22Rv1 (cell line): ENCODE measurements around the gene TTLL10.

ENCODE experiments used
- H3K27ac ChIP-seq: fragments of 450-650 bp; 2 replicates; pipeline ENCODE4 v1.5.1; 2017
- CTCF ChIP-seq: fragments of 450-650 bp; IDR thresholded peaks from 2 replicates; pipeline ENCODE4 v1.5.1; 2017; ENCODE audit warnings: mild to moderate bottlenecking
- ZFX ChIP-seq: fragments of 450-650 bp; IDR thresholded peaks from 2 replicates; pipeline ENCODE4 v1.6.1; 2017; ENCODE audit warnings: antibody characterized with exemption, borderline replicate concordance

TTLL10 gene, protein sequence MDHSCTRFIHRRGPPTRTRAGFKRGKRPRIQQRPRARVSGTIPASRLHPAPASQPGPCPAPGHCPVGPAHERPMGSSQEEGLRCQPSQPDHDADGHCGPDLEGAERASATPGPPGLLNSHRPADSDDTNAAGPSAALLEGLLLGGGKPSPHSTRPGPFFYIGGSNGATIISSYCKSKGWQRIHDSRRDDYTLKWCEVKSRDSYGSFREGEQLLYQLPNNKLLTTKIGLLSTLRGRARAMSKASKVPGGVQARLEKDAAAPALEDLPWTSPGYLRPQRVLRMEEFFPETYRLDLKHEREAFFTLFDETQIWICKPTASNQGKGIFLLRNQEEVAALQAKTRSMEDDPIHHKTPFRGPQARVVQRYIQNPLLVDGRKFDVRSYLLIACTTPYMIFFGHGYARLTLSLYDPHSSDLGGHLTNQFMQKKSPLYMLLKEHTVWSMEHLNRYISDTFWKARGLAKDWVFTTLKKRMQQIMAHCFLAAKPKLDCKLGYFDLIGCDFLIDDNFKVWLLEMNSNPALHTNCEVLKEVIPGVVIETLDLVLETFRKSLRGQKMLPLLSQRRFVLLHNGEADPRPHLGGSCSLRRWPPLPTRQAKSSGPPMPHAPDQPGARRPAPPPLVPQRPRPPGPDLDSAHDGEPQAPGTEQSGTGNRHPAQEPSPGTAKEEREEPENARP

DNA sequence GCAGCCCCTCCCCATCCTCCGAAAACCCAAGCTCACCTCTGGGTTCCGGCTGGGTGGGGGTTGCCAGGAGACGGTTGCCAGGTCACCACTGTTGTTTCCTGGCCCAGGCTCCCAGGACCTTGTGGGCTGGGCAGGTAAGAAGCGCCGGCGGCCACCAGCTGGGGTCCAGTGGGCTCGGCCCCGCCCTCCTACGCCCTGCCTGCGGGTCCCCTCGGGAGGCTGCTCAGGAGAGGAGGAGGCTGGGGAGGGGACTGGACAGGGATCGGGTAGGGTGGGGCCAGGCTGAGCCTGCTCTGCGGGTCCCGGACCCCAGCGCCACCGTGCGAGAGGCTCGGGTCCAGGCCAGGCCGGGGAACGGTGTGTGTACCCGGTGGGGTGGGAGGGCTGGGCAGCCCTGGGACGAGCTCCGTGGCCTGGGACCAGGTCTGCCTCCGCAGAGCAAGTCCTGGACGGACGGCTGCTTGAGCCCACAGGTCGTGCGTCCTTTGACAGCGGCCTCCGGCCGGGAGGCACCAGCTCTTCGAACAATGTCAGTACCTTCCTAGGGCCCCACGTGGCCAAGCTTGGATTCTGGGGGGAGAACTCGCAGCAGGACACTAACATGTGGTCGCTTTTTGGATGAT lies at the start of gene TTLL10:
TTLL10 (plus strand) TSS at position 88 of the 623 bp plus-strand sequence. CDS start 5,336 bp downstream, outside the sequence.
- TF ChIP-seq CTCF (no peak), ZFX (no peak)
- H3K27ac ChIP-seq = no peak within 1 kb of the TSS

DNA sequence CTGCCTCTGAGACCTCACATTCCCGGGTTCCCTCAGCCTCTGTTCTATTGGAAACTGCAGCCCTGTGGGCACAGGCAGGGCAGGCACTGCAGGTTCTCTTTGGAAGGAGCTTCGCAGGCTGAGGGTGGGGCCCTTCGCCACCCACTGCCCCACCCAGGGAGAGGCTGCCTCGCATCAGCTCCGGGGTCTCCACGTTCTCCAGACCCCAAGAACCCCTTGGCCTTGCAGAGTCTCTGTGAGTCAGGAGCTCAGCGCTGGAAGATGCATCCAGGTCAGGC lies 49.2 kb upstream of the TTLL10 start:
- H3K27ac ChIP-seq = peak overlapping the region; percentile 66

GRCh38 chr1:1124786-1125642 lies 48.7 kb upstream of the TTLL10 start:
- peak overlapping the region; percentile 66 for H3K27ac ChIP-seq
- TF ChIP-seq CTCF (peak; percentile 17; the same call in 1 of the 2 replicates), ZFX (no peak)

More for the DNA sequence above, 49.2 kb upstream of the TTLL10 start:
- TF ChIP-seq ZFX = no peak
- no peak for TF ChIP-seq CTCF

- H3K27ac ChIP-seq = no peak overlapping the region
- TF ChIP-seq ZFX = no peak
- TF ChIP-seq CTCF = no peak
These were observed 47.7 kb upstream of the TTLL10 start for GRCh38 chr1:1125945-1126344.

DNA sequence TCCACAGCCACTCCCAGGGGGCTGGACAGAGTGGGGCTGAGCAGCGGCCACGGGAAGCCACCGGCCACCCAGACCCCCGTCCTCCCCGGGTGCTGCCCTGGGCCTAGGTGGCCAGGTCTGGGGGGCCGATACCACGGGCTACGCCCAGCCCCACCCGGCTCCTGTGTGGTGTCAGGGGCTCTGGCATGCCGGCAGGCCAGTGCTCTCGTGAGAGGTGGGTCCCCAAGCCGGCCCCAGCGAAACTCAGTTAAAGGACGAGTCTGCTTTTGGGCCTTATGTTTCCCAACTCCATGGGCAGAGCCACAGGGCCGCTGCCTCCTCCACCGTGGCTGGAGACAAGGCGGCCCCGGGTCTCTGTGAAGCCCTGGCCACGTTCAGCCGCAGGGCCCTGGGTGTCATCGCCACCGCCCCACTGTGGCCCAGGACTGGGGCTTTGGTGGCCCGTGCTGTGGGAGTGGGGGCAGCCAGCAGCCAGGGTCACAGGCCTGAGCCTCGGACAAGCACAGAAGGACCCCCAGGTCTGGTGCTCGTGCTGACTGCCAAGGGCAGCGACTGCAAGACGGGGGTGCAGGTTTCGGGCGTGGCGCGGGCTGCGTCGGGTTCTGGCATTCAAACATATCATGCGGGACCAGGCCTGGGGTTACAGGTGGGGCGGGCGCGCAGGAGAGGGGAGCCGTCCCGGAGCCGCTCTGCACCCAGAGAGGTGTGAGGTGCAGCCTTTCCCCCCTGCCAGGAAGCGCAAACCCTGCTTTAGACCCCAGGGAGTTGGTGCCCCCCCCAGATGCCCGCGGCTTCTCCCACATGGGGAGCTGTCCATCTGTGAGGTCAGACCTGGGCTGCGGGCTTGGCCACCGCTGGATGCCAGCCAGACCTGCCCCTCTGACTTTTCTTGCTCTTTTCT lies 45.9 kb upstream of the TTLL10 start:
- TF ChIP-seq CTCF = no peak
- TF ChIP-seq ZFX = no peak

DNA sequence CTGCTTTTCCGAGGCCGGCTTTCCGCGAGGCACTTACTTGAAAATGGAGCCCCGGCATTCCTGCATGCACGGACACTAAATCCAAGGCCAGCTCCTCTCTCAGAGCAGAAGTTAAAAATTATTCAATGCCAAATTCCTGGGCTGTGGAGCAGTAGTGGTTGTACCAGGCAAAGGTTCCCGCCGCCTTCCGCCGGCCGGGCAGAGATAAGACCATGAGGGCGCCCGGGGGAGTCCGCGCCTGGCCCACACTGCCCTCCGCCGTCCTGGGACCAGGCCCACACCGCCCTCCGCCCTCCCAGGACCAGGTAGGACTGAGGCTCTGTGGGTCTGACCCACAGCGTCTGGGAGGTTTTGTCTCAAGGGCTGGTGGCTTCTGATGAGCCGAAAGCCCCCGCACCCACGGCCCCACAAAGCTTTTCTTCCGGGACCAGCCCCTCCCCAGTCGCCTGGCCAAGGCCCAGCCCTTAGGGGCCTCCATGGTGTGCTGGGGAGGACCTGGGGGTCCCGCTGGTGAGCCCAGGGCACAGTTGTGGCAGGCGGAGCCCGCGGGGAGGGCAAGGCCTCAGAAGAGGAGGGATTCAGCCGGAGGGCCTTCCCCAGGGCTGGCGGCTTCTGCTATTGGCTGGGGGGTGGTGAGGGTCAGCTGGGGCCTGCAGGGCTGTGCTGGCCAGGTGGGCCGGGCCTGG lies 45.1 kb upstream of the TTLL10 start:
- H3K27ac ChIP-seq = no peak overlapping the region
- no peak for TF ChIP-seq ZFX
- TF ChIP-seq CTCF = no peak

More for the DNA sequence above, 45.9 kb upstream of the TTLL10 start:
- H3K27ac ChIP-seq = no peak overlapping the region
